ENCODE results near the gene ALK. TPM values are rescaled to one million over a fixed set of nuclear protein-coding genes. Genes with fewer than 3 reads are reported as not detected.

Gene ALK
- total RNA-seq, 2 donors from 2014 or later: not detected

DNA sequence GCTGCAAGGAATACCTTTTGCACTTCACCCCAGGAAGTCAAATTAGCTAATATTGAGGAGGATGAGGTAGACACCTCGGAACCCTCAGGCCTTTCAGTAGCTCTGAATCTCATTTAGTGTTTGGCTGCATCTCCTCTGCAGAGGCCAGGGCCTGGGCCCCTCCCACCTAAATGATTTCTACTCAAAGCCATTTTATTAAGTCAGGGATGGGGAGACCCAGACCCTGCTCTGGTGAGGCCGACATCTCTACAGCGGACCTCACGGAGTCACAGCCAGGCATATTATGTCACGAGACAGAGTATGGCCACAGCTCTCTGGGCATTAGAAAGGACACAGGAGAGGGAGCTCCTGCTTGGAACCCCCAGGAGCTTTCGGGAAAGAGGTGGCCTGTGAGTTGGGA is 305.5 kb downstream of the ALK start:
- no peaks in the 10 kb centered on the region for H3K36me3 Mint-ChIP-seq
- H3K27me3 Mint-ChIP-seq: peaks cover 18 to 30% of the 10 kb centered on the region in 2 donors
- no peaks in the 10 kb centered on the region for H3K9me3 Mint-ChIP-seq
- H3K27ac Mint-ChIP-seq: no peak overlapping the region
- no peak overlapping the region for H3K4me3 Mint-ChIP-seq
- no peak for ATAC-seq
- H3K4me1 Mint-ChIP-seq (ENCODE audit: low read depth in 2 of 2): no peaks in the 10 kb centered on the region
- no peak for DNase-seq (ENCODE audit: low spot score)

- Mint-ChIP-seq H3K4me1 (ENCODE audit: low read depth in 2 of 2) (no peaks in the 10 kb centered on the region), H3K9me3 (no peaks in the 10 kb centered on the region), H3K27me3 (peaks cover 18 to 31% of the 10 kb centered on the region in 2 donors), H3K4me3 (no peak overlapping the region), H3K27ac (no peak overlapping the region), H3K36me3 (no peaks in the 10 kb centered on the region)
- ATAC-seq (no peak), DNase-seq (ENCODE audit: low spot score) (no peak)
Measured at GRCh38 chr2:29615183-29615582, 306.2 kb downstream of the ALK start.

DNA sequence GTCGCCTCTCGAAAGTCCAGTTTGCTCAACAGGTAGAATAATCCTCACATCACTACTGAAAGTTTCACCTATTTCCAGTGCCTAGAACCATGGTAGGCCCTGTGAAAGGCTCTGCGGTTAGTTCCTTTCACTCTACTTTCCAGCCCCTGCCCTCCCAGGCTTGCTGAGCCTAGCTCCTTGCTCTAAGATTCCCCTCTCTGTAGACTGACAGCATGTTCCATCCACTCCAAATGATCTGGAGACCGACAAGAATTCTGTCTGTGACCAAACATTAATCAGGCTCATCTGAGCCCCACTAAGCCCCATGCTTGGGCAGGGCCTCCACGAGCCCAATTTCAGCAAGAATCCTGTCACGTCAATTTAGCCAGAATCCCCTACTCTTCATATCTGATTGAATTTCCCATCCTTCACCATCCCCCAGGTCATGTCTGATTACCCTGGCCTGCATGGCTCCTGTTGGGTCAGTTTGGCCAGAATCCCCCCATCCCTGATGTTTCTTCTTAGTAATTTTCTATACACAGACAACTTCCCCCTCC is 307.0 kb downstream of the ALK start:
- no peaks in the 10 kb centered on the region for H3K9me3 Mint-ChIP-seq
- no peak overlapping the region for H3K4me3 Mint-ChIP-seq
- no peaks in the 10 kb centered on the region for H3K36me3 Mint-ChIP-seq
- H3K4me1 Mint-ChIP-seq (ENCODE audit: low read depth in 2 of 2): no peaks in the 10 kb centered on the region
- ATAC-seq (peak in 1 of 2 donors; percentile 37), DNase-seq (ENCODE audit: low spot score) (no peak)
- H3K27ac Mint-ChIP-seq: no peak overlapping the region
- H3K27me3 Mint-ChIP-seq: peaks cover 18 to 31% of the 10 kb centered on the region in 2 donors

DNA sequence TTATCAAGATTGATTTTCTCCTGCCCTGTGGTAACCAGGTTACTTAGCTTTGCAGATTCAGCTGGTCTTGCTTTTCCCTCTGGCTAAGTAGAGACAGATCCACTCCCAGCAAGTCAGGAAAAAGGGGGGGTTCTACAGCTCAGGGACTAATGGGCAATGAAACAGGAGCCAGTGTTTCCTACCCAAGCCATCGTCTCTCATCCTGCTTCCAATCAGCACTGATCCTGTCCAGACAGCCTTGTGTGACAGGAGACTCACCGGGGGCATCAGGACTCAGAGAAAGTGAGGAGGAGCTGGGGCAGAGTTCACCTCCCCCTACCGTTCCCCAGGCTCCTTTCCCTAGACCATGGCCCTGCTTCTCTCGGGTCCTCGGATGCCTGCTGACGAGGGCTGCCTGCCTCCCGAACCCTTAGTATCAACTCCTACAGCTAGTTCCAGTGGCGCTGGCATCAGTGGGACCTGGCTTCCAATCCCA is 307.6 kb downstream of the ALK start:
- H3K36me3 Mint-ChIP-seq: no peaks in the 10 kb centered on the region
- H3K27ac Mint-ChIP-seq: no peak overlapping the region
- H3K27me3 Mint-ChIP-seq: peaks cover 18 to 31% of the 10 kb centered on the region in 2 donors
- no peak for DNase-seq (ENCODE audit: low spot score)
- no peaks in the 10 kb centered on the region for H3K9me3 Mint-ChIP-seq
- H3K4me3 Mint-ChIP-seq: no peak overlapping the region
- H3K4me1 Mint-ChIP-seq (ENCODE audit: low read depth in 2 of 2): no peaks in the 10 kb centered on the region
- peak in 1 of 2 donors; percentile 46 for ATAC-seq

- Mint-ChIP-seq H3K27ac (no peak overlapping the region), H3K9me3 (no peaks in the 10 kb centered on the region), H3K27me3 (peaks cover 20 to 35% of the 10 kb centered on the region in 2 donors), H3K36me3 (no peaks in the 10 kb centered on the region), H3K4me1 (ENCODE audit: low read depth in 2 of 2) (no peaks in the 10 kb centered on the region), H3K4me3 (no peak overlapping the region)
- DNase-seq (ENCODE audit: low spot score): no peak
- ATAC-seq: no peak
Measured at GRCh38 chr2:29613067-29613466, 308.3 kb downstream of the ALK start.

- Mint-ChIP-seq H3K4me3 (no peak overlapping the region), H3K27me3 (peaks cover 22 to 40% of the 10 kb centered on the region in 2 donors), H3K27ac (no peak overlapping the region), H3K36me3 (no peaks in the 10 kb centered on the region), H3K4me1 (ENCODE audit: low read depth in 2 of 2) (no peaks in the 10 kb centered on the region), H3K9me3 (no peaks in the 10 kb centered on the region)
- DNase-seq (ENCODE audit: low spot score) (no peak), ATAC-seq (no peak)
Measured at GRCh38 chr2:29612568-29612967, 308.8 kb downstream of the ALK start.

- H3K27ac Mint-ChIP-seq: no peak overlapping the region
- DNase-seq (ENCODE audit: low spot score): no peak
- no peak for ATAC-seq
- peaks cover 25 to 43% of the 10 kb centered on the region in 2 donors for H3K27me3 Mint-ChIP-seq
- no peak overlapping the region for H3K4me3 Mint-ChIP-seq
- H3K4me1 Mint-ChIP-seq (ENCODE audit: low read depth in 2 of 2): no peaks in the 10 kb centered on the region
- no peaks in the 10 kb centered on the region for H3K9me3 Mint-ChIP-seq
- H3K36me3 Mint-ChIP-seq: no peaks in the 10 kb centered on the region
Measured at GRCh38 chr2:29611850-29612249, 309.5 kb downstream of the ALK start.

DNA sequence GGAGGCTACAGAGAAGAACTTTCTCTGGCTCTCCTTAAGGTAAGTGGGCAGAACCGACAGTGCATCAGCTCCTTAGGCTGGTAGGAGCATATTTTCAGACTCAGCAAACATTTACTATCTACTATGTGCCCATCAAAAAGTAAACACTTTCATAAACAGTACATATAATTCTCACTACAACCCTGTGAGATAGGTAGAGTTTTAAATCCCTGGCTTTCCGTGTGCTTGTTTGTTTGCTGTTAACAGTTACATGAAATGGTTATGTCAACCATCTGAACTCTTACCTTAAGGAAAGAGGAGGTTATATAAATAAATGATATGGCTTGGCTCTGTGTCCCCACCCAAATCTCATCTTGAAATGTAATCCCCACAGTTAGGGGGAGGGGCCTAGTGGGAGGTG is 310.1 kb downstream of the ALK start:
- H3K4me1 Mint-ChIP-seq (ENCODE audit: low read depth in 2 of 2): no peaks in the 10 kb centered on the region
- no peaks in the 10 kb centered on the region for H3K9me3 Mint-ChIP-seq
- H3K27me3 Mint-ChIP-seq: peaks cover 25 to 43% of the 10 kb centered on the region in 2 donors
- no peak for ATAC-seq
- H3K4me3 Mint-ChIP-seq: no peak overlapping the region
- no peaks in the 10 kb centered on the region for H3K36me3 Mint-ChIP-seq
- DNase-seq (ENCODE audit: low spot score): no peak
- H3K27ac Mint-ChIP-seq: no peak overlapping the region

DNA sequence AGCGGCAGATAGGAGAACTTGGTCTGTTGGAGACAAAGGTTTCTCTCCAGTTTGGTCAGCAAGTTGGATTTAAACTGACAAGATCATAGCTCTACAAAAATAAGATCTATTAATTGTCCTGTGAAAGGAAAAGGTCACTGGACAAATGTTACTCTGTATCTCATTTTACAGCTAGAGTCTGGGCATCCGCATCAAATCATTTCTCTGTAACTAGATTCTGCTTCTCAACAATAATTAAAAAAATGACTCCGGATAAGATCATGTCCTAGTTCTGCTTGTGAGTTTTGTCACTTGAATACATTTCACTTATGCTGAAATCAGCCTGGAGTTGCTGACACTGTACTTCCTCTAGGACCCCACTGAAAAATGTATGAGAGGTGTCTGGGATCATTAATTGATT is 310.8 kb downstream of the ALK start:
- Mint-ChIP-seq H3K27ac (no peak overlapping the region), H3K27me3 (peaks cover 25 to 43% of the 10 kb centered on the region in 2 donors), H3K4me3 (no peak overlapping the region), H3K36me3 (no peaks in the 10 kb centered on the region), H3K4me1 (ENCODE audit: low read depth in 2 of 2) (no peaks in the 10 kb centered on the region), H3K9me3 (no peaks in the 10 kb centered on the region)
- DNase-seq (ENCODE audit: low spot score): no peak
- ATAC-seq: no peak

GRCh38 chr2:29607038-29607420 is 314.4 kb downstream of the ALK start:
- H3K4me3 Mint-ChIP-seq: no peak overlapping the region
- no peaks in the 10 kb centered on the region for H3K36me3 Mint-ChIP-seq
- no peaks in the 10 kb centered on the region for H3K4me1 Mint-ChIP-seq (ENCODE audit: low read depth in 2 of 2)
- H3K27ac Mint-ChIP-seq: no peak overlapping the region
- H3K9me3 Mint-ChIP-seq: no peaks in the 10 kb centered on the region
- H3K27me3 Mint-ChIP-seq: peaks cover 9 to 19% of the 10 kb centered on the region in 2 donors
- DNase-seq (ENCODE audit: low spot score) (no peak), ATAC-seq (no peak)

GRCh38 chr2:29606104-29607037 is 315.0 kb downstream of the ALK start:
- Mint-ChIP-seq H3K36me3 (no peaks in the 10 kb centered on the region), H3K27me3 (peaks cover 8 to 17% of the 10 kb centered on the region in 2 donors), H3K4me3 (no peak overlapping the region), H3K9me3 (no peaks in the 10 kb centered on the region), H3K27ac (no peak overlapping the region), H3K4me1 (ENCODE audit: low read depth in 2 of 2) (no peaks in the 10 kb centered on the region)
- no peak for DNase-seq (ENCODE audit: low spot score)
- ATAC-seq: no peak

DNA sequence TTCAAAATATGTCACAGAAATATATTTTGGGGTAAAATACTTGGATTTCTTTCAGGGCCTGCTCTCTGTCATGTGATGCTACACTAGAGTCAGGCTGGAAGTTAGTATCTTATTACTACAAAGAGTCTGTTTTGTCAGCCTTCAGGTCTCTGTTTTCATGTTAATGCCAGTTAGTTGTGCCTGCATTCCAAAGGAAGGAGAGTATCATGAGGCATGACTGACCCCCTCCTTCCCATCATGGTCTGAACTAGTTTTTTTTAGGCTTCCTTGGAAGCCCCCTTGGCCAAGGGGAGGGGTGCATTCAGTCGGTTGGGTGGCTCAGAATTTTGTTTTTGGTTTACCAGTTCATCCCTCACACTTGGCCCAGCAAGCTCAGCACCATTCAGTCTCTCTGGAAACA is 318.0 kb downstream of the ALK start:
- peaks cover 16 to 18% of the 10 kb centered on the region in 2 donors for H3K27me3 Mint-ChIP-seq
- no peaks in the 10 kb centered on the region for H3K4me1 Mint-ChIP-seq (ENCODE audit: low read depth in 2 of 2)
- H3K9me3 Mint-ChIP-seq: no peaks in the 10 kb centered on the region
- H3K27ac Mint-ChIP-seq: no peak overlapping the region
- no peaks in the 10 kb centered on the region for H3K36me3 Mint-ChIP-seq
- ATAC-seq (no peak), DNase-seq (ENCODE audit: low spot score) (no peak)
- H3K4me3 Mint-ChIP-seq: no peak overlapping the region

DNA sequence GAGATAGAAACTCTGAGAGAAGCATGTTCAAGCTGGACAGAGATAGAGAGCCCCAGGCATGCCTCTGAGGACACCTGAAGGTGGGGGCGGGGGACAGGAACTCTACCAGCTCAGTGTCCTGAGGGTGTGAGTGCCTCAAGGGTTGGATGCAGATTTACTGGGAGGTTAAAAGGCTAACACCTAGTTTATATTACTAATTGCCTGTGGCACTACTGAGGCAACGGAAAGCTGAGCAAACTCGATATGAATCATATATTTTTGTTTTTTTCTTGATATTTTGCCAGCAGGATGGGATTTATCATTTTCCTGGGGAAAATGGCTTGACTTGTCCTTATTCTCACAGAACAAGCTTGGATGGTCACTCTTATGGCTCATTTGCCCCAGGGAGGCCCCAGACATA is 319.5 kb downstream of the ALK start:
- ATAC-seq (no peak), DNase-seq (ENCODE audit: low spot score) (no peak)
- Mint-ChIP-seq H3K4me3 (no peak overlapping the region), H3K27me3 (peaks cover 8 to 9% of the 10 kb centered on the region in 2 donors), H3K36me3 (no peaks in the 10 kb centered on the region), H3K9me3 (no peaks in the 10 kb centered on the region), H3K4me1 (ENCODE audit: low read depth in 2 of 2) (no peaks in the 10 kb centered on the region), H3K27ac (no peak overlapping the region)

- ATAC-seq: no peak
- no peak for DNase-seq (ENCODE audit: low spot score)
- Mint-ChIP-seq H3K9me3 (no peaks in the 10 kb centered on the region), H3K36me3 (no peaks in the 10 kb centered on the region), H3K4me1 (ENCODE audit: low read depth in 2 of 2) (no peaks in the 10 kb centered on the region), H3K4me3 (no peak overlapping the region), H3K27ac (no peak overlapping the region), H3K27me3 (peaks cover 8 to 10% of the 10 kb centered on the region in 2 donors)
Measured at GRCh38 chr2:29601321-29601720, 320.1 kb downstream of the ALK start.

All from natural killer cell treated with Interleukin-12 subunit alpha and Interleukin-12 subunit beta and Interleukin-15 and Interleukin-18, amount 100 ng/mL, for 72 hours (primary cell).